ENCODE results near the gene WDR70. TPM values are rescaled to one million over a fixed set of nuclear protein-coding genes. Genes with fewer than 3 reads are reported as not detected.
"Not testable (repeated sequence)": the region's sequence is repeated elsewhere in the genome, so short reads cannot be mapped to it uniquely, and the experiment has no call there.

WDR70 gene
- total RNA-seq, 1 experiment from 2014 or later, result 55.2 TPM

- no peaks in the 10 kb centered on the region for H3K27me3 ChIP-seq (replicated peaks; ENCODE audit: insufficient read depth, low read depth, low read length, poor library complexity)
- CTCF ChIA-PET, result no interaction called here
- intact Hi-C loops (cut with micrococcal nuclease; ENCODE audit: unreplicated experiment), result no loop called here
- H3K27ac ChIP-seq (ENCODE audit: low read depth, low read length, poor library complexity, severe bottlenecking), result peak overlapping the region; percentile 53
- DNase-seq (ENCODE audit: low spot score), result no peak
- no peak for TF ChIP-seq CTCF (conservative IDR thresholded peaks at IDR 0.05; ENCODE audit: low read depth, low read length)
- TF ChIP-seq EZH2 (IDR thresholded peaks at IDR 0.05; ENCODE audit: borderline replicate concordance, low read depth, low read length, poor library complexity, severe bottlenecking), result no peak
- POLR2A ChIA-PET (ENCODE audit: low non-redundant PET), result no interaction called here
- no peaks in the 10 kb centered on the region for H3K9me3 ChIP-seq (ENCODE audit: low read depth, low read length, poor library complexity, severe bottlenecking)
- no peaks in the 10 kb centered on the region for H3K36me3 ChIP-seq (ENCODE audit: insufficient read depth, low read length, poor library complexity, severe bottlenecking)
- no peak overlapping the region for H3K4me3 ChIP-seq (ENCODE audit: low read depth, low read length, poor library complexity, severe bottlenecking)
- peaks cover 60% of the 10 kb centered on the region for H3K4me1 ChIP-seq (ENCODE audit: insufficient read depth, low read length, poor library complexity, severe bottlenecking)
- BruUV-seq (replicated peaks), result no TSS peak
Measured at GRCh38 chr5:37580106-37580505, 201.0 kb downstream of the WDR70 start.

- H3K36me3 ChIP-seq (ENCODE audit: insufficient read depth, low read length, poor library complexity, severe bottlenecking), result no peaks in the 10 kb centered on the region
- no TSS peak for BruUV-seq (replicated peaks)
- H3K9me3 ChIP-seq (ENCODE audit: low read depth, low read length, poor library complexity, severe bottlenecking), result no peaks in the 10 kb centered on the region
- intact Hi-C loops (cut with micrococcal nuclease; ENCODE audit: unreplicated experiment), result no loop called here
- H3K4me1 ChIP-seq (ENCODE audit: insufficient read depth, low read length, poor library complexity, severe bottlenecking), result peaks cover 49% of the 10 kb centered on the region
- no peaks in the 10 kb centered on the region for H3K27me3 ChIP-seq (replicated peaks; ENCODE audit: insufficient read depth, low read depth, low read length, poor library complexity)
- H3K4me3 ChIP-seq (ENCODE audit: low read depth, low read length, poor library complexity, severe bottlenecking), result no peak overlapping the region
- TF ChIP-seq CTCF (conservative IDR thresholded peaks at IDR 0.05; ENCODE audit: low read depth, low read length) (no peak), EZH2 (IDR thresholded peaks at IDR 0.05; ENCODE audit: borderline replicate concordance, low read depth, low read length, poor library complexity, severe bottlenecking) (no peak)
- ChIA-PET CTCF (no interaction called here), POLR2A (ENCODE audit: low non-redundant PET) (no interaction called here)
- DNase-seq (ENCODE audit: low spot score), result no peak
- H3K27ac ChIP-seq (ENCODE audit: low read depth, low read length, poor library complexity, severe bottlenecking), result peak overlapping the region; percentile 53
Measured at GRCh38 chr5:37582202-37582601, 203.1 kb downstream of the WDR70 start.

- H3K9me3 ChIP-seq (ENCODE audit: low read depth, low read length, poor library complexity, severe bottlenecking); H3K4me3 ChIP-seq (ENCODE audit: low read depth, low read length, poor library complexity, severe bottlenecking); intact Hi-C loops (cut with micrococcal nuclease; ENCODE audit: unreplicated experiment); H3K4me1 ChIP-seq (ENCODE audit: insufficient read depth, low read length, poor library complexity, severe bottlenecking); CTCF ChIA-PET; DNase-seq (ENCODE audit: low spot score); BruUV-seq (replicated peaks); H3K27ac ChIP-seq (ENCODE audit: low read depth, low read length, poor library complexity, severe bottlenecking); H3K27me3 ChIP-seq (replicated peaks; ENCODE audit: insufficient read depth, low read depth, low read length, poor library complexity); POLR2A ChIA-PET (ENCODE audit: low non-redundant PET); H3K36me3 ChIP-seq (ENCODE audit: insufficient read depth, low read length, poor library complexity, severe bottlenecking): not testable (repeated sequence)
Measured at GRCh38 chr5:37593292-37593691, 214.2 kb downstream of the WDR70 start.

GRCh38 chr5:37594864-37595263 is 215.7 kb downstream of the WDR70 start:
- POLR2A ChIA-PET (ENCODE audit: low non-redundant PET); H3K27ac ChIP-seq (ENCODE audit: low read depth, low read length, poor library complexity, severe bottlenecking); H3K4me1 ChIP-seq (ENCODE audit: insufficient read depth, low read length, poor library complexity, severe bottlenecking); DNase-seq (ENCODE audit: low spot score); intact Hi-C loops (cut with micrococcal nuclease; ENCODE audit: unreplicated experiment); H3K27me3 ChIP-seq (replicated peaks; ENCODE audit: insufficient read depth, low read depth, low read length, poor library complexity); H3K4me3 ChIP-seq (ENCODE audit: low read depth, low read length, poor library complexity, severe bottlenecking); BruUV-seq (replicated peaks); CTCF ChIA-PET; H3K9me3 ChIP-seq (ENCODE audit: low read depth, low read length, poor library complexity, severe bottlenecking); H3K36me3 ChIP-seq (ENCODE audit: insufficient read depth, low read length, poor library complexity, severe bottlenecking): not testable (repeated sequence)
